ENCODE results near the gene CIC.

GRCh38 chr19:42248270-42249148 is 20.5 kb upstream of the CIC start:
- TF ChIP-seq, protein P1, sequence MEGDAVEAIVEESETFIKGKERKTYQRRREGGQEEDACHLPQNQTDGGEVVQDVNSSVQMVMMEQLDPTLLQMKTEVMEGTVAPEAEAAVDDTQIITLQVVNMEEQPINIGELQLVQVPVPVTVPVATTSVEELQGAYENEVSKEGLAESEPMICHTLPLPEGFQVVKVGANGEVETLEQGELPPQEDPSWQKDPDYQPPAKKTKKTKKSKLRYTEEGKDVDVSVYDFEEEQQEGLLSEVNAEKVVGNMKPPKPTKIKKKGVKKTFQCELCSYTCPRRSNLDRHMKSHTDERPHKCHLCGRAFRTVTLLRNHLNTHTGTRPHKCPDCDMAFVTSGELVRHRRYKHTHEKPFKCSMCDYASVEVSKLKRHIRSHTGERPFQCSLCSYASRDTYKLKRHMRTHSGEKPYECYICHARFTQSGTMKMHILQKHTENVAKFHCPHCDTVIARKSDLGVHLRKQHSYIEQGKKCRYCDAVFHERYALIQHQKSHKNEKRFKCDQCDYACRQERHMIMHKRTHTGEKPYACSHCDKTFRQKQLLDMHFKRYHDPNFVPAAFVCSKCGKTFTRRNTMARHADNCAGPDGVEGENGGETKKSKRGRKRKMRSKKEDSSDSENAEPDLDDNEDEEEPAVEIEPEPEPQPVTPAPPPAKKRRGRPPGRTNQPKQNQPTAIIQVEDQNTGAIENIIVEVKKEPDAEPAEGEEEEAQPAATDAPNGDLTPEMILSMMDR (IDR thresholded peaks at IDR 0.05; ENCODE audit: low read length) = no peak
- TF ChIP-seq EZH2 (optimal IDR thresholded peaks at IDR 0.05; ENCODE audit: low read depth, low read length) = no peak
